Coronary artery (tissue), 2 donors: ENCODE data around the gene MYO9A.

Experiments
- DNase-seq: peaks from one replicate; pipeline ENCODE4 v3.0.0-alpha.2; 2017; ENCODE audit warnings: low spot score
- H3K27ac ChIP-seq, 2 donors: fragments of 200-600 bp; sonication (generic); one replicate each; pipeline ENCODE4 v1.5.1; 2016 to 2019
- H3K4me3 ChIP-seq: fragments of 200-600 bp; sonication (generic); 2 replicates; pipeline ENCODE4 v1.5.1; 2016; ENCODE audit warnings: mild to moderate bottlenecking, moderate library complexity
- CTCF ChIP-seq: fragments of 200-600 bp; sonication (generic); IDR thresholded peaks from one replicate; pipeline ENCODE4 v1.5.1; 2019; ENCODE audit warnings: antibody characterized with exemption

The MYO9A gene

GRCh38 chr15:71821547-71822129, 296.3 kb downstream of the MYO9A start:
- DNase-seq = no peak
- Histone ChIP-seq H3K27ac (no peak overlapping the region), H3K4me3 (no peak overlapping the region)
- TF ChIP-seq CTCF = no peak

- DNase-seq = no peak
- no peak for TF ChIP-seq CTCF
- H3K27ac ChIP-seq = no peak overlapping the region
- H3K4me3 ChIP-seq = no peak overlapping the region
Measured at GRCh38 chr15:71820127-71820526, 297.8 kb downstream of the MYO9A start.

- DNase-seq = no peak
- TF ChIP-seq CTCF = no peak
- Histone ChIP-seq H3K4me3 (no peak overlapping the region), H3K27ac (no peak overlapping the region)
Measured at GRCh38 chr15:71817351-71817750, 300.6 kb downstream of the MYO9A start.

- TF ChIP-seq CTCF = no peak
- Histone ChIP-seq H3K4me3 (no peak overlapping the region), H3K27ac (no peak overlapping the region)
- DNase-seq = no peak
Measured at GRCh38 chr15:71815301-71815700, 302.6 kb downstream of the MYO9A start.

GRCh38 chr15:71813723-71814470, 304.1 kb downstream of the MYO9A start:
- H3K27ac ChIP-seq = no peak overlapping the region
- no peak for TF ChIP-seq CTCF
- no peak overlapping the region for H3K4me3 ChIP-seq
- no peak for DNase-seq

- no peak for DNase-seq
- no peak overlapping the region for H3K4me3 ChIP-seq
- no peak overlapping the region for H3K27ac ChIP-seq
- TF ChIP-seq CTCF = no peak
Measured at GRCh38 chr15:71812966-71813722, 304.8 kb downstream of the MYO9A start.
